ENCODE results near the gene KIF26B.
"Not testable (repeated sequence)": the region's sequence is repeated elsewhere in the genome, so short reads cannot be mapped to it uniquely, and the experiment has no call there.

The KIF26B gene

DNA sequence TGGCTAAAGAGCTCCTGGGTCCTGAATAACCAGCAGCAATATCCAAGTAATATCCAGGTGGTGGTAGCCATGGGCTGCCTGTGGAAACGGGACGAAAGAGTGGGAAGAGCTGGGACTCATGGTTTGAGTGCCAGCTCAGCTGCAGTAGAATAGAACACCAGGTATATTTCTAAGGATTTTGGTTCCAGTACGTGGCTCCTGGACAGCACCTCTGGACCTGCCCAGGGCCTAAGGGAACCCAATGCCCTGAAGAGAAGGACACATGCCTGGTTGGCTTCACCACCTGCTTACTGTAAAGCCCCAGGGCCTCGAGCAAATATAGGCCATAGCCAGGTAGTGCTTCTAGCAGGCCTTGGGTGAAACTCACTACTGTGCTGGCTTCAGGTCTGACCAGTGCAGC lies 566.7 kb downstream of the KIF26B start:
- H3K27me3 ChIP-seq (ENCODE audit: insufficient read depth, low read length, poor library complexity) = no peaks in the 10 kb centered on the region
- H3K4me1 ChIP-seq (ENCODE audit: insufficient read depth, low read length) = no peaks in the 10 kb centered on the region
- no peaks in the 10 kb centered on the region for H4K20me1 ChIP-seq (ENCODE audit: insufficient read depth, low read length)
- H3K4me3 ChIP-seq (ENCODE audit: low read depth in 1 of 2, low read length in 2 of 2) = no peak overlapping the region
- no peak overlapping the region for H3K9ac ChIP-seq (ENCODE audit: low read depth, low read length)
- no peak for TF ChIP-seq CTCF (IDR thresholded peaks at IDR 0.05; ENCODE audit: borderline replicate concordance, extremely low read depth, low read length, poor library complexity, severe bottlenecking)
- no peak for TF ChIP-seq EZH2 (IDR thresholded peaks at IDR 0.05; ENCODE audit: borderline replicate concordance, low read depth, low read length, severe bottlenecking)
- ATAC-seq (ENCODE audit: insufficient read depth, low read depth) (no peak), DNase-seq (no peak)
- no peaks in the 10 kb centered on the region for H3K79me2 ChIP-seq (ENCODE audit: insufficient read depth, low read length)
- H3K27ac ChIP-seq (ENCODE audit: low read length) = no peak overlapping the region
- no peaks in the 10 kb centered on the region for H3K36me3 ChIP-seq (ENCODE audit: insufficient read depth, low read length)
- no peak overlapping the region for H3K4me2 ChIP-seq (ENCODE audit: insufficient read depth, low read length)
- H2AFZ ChIP-seq (ENCODE audit: low read depth, low read length) = no peak overlapping the region
- H3K9me3 ChIP-seq (ENCODE audit: insufficient read depth, low read length, severe bottlenecking) = no peaks in the 10 kb centered on the region

- not testable (repeated sequence) for H3K27ac ChIP-seq (ENCODE audit: low read length); H2AFZ ChIP-seq (ENCODE audit: low read depth, low read length); H3K27me3 ChIP-seq (ENCODE audit: insufficient read depth, low read length, poor library complexity); H3K4me2 ChIP-seq (ENCODE audit: insufficient read depth, low read length); H3K9me3 ChIP-seq (ENCODE audit: insufficient read depth, low read length, severe bottlenecking); ATAC-seq (ENCODE audit: insufficient read depth, low read depth); H3K4me3 ChIP-seq (ENCODE audit: low read depth in 1 of 2, low read length in 2 of 2); H3K79me2 ChIP-seq (ENCODE audit: insufficient read depth, low read length); H3K4me1 ChIP-seq (ENCODE audit: insufficient read depth, low read length); H3K36me3 ChIP-seq (ENCODE audit: insufficient read depth, low read length); DNase-seq; H3K9ac ChIP-seq (ENCODE audit: low read depth, low read length); H4K20me1 ChIP-seq (ENCODE audit: insufficient read depth, low read length)
Observed at GRCh38 chr1:245728035-245728434, 573.2 kb downstream of the KIF26B start.

DNA sequence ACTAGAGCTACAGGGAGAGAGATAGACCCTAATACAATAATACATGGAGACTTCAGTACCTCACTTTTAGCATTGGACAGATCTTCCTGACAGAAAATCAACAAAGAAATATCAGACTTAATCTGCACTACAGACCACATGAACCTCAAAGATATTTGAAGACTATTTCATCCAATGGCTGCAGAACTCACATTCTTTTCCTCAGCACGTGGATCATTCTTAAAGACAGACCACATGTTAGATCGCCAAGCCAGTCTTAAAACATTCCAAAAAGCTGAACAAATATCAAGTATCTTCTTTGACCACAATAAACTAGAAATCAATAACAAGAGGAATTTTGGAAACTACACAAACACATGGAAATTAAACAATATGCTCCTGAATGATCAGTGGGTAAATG lies 576.0 kb downstream of the KIF26B start:
- Histone ChIP-seq H3K27me3 (ENCODE audit: insufficient read depth, low read length, poor library complexity) (no peaks in the 10 kb centered on the region), H3K9ac (ENCODE audit: low read depth, low read length) (no peak overlapping the region), H3K4me2 (ENCODE audit: insufficient read depth, low read length) (no peak overlapping the region), H4K20me1 (ENCODE audit: insufficient read depth, low read length) (no peaks in the 10 kb centered on the region), H3K4me3 (ENCODE audit: low read depth in 1 of 2, low read length in 2 of 2) (no peak overlapping the region), H3K4me1 (ENCODE audit: insufficient read depth, low read length) (no peaks in the 10 kb centered on the region), H2AFZ (ENCODE audit: low read depth, low read length) (no peak overlapping the region), H3K36me3 (ENCODE audit: insufficient read depth, low read length) (no peaks in the 10 kb centered on the region), H3K9me3 (ENCODE audit: insufficient read depth, low read length, severe bottlenecking) (no peaks in the 10 kb centered on the region), H3K27ac (ENCODE audit: low read length) (no peak overlapping the region), H3K79me2 (ENCODE audit: insufficient read depth, low read length) (no peaks in the 10 kb centered on the region)
- TF ChIP-seq EZH2 (IDR thresholded peaks at IDR 0.05; ENCODE audit: borderline replicate concordance, low read depth, low read length, severe bottlenecking) = no peak
- TF ChIP-seq CTCF (IDR thresholded peaks at IDR 0.05; ENCODE audit: borderline replicate concordance, extremely low read depth, low read length, poor library complexity, severe bottlenecking) = no peak
- DNase-seq (no peak), ATAC-seq (ENCODE audit: insufficient read depth, low read depth) (no peak)

DNA sequence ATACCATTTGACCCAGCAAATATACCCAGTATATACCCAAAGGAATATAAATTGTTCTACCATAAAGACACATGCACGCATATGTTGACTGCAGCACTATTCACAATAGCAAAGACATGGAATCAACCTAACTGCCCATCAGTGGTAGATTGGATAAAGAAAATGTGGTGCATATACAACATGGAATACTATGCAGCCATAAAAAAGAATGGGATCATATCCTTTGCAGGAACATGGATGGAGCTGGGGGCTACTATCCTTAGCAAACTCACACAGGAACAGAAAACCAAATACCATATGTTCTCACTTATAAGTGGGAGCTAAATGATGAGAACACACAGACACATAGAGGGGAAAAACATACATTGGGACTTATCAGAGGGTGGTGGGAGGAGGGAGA lies 585.6 kb downstream of the KIF26B start:
- H3K4me1 ChIP-seq (ENCODE audit: insufficient read depth, low read length); H2AFZ ChIP-seq (ENCODE audit: low read depth, low read length); H3K27me3 ChIP-seq (ENCODE audit: insufficient read depth, low read length, poor library complexity); H3K4me3 ChIP-seq (ENCODE audit: low read depth in 1 of 2, low read length in 2 of 2); H4K20me1 ChIP-seq (ENCODE audit: insufficient read depth, low read length); H3K79me2 ChIP-seq (ENCODE audit: insufficient read depth, low read length); H3K9ac ChIP-seq (ENCODE audit: low read depth, low read length); DNase-seq; H3K36me3 ChIP-seq (ENCODE audit: insufficient read depth, low read length); ATAC-seq (ENCODE audit: insufficient read depth, low read depth); H3K4me2 ChIP-seq (ENCODE audit: insufficient read depth, low read length); H3K9me3 ChIP-seq (ENCODE audit: insufficient read depth, low read length, severe bottlenecking); H3K27ac ChIP-seq (ENCODE audit: low read length): not testable (repeated sequence)

All from DND-41 (cell line).